GM12865 (cell line): Measurements from ENCODE around the gene BTRC.
"Not testable (repeated sequence)": the region's sequence is repeated elsewhere in the genome, so short reads cannot be mapped to it uniquely, and the experiment has no call there.

Experiments used
- DNase-seq: peaks from one replicate; pipeline ENCODE4 v3.0.0; 2010; ENCODE audit warnings: low read depth
- H3K4me3 ChIP-seq: 2 replicates; pipeline ENCODE4 v1.5.1; 2011; ENCODE audit warnings: mild to moderate bottlenecking, low read depth, low read length, control low read depth
- CTCF ChIP-seq: IDR thresholded peaks from 2 replicates; pipeline ENCODE4 v1.5.1; 2011; ENCODE audit warnings: low read length, control low read depth, low read depth, inconsistent platforms; ENCODE audit not compliant: insufficient read depth; ENCODE audit errors: missing control alignments

The BTRC gene

GRCh38 chr10:101402711-101403110 lies 48.7 kb downstream of the BTRC start:
- DNase-seq = no peak
- no peak overlapping the region for H3K4me3 ChIP-seq
- no peak for TF ChIP-seq CTCF

GRCh38 chr10:101403161-101403560 lies 49.2 kb downstream of the BTRC start:
- no peak overlapping the region for H3K4me3 ChIP-seq
- DNase-seq = no peak
- no peak for TF ChIP-seq CTCF

GRCh38 chr10:101405001-101405400 lies 51.0 kb downstream of the BTRC start:
- H3K4me3 ChIP-seq = no peak overlapping the region
- DNase-seq = no peak
- no peak for TF ChIP-seq CTCF

GRCh38 chr10:101411598-101411997 lies 57.6 kb downstream of the BTRC start:
- no peak overlapping the region for H3K4me3 ChIP-seq
- TF ChIP-seq CTCF = no peak
- no peak for DNase-seq

GRCh38 chr10:101414034-101414433 lies 60.1 kb downstream of the BTRC start:
- H3K4me3 ChIP-seq = no peak overlapping the region
- DNase-seq = no peak
- TF ChIP-seq CTCF = no peak

- no peak for DNase-seq
- no peak overlapping the region for H3K4me3 ChIP-seq
- no peak for TF ChIP-seq CTCF
Measured at GRCh38 chr10:101415884-101416283, 61.9 kb downstream of the BTRC start.

GRCh38 chr10:101421967-101422366 lies 68.0 kb downstream of the BTRC start:
- not testable (repeated sequence) for DNase-seq, H3K4me3 ChIP-seq
